KOPT-K1 (cell line): ENCODE data around the gene ADM.

Experiments
- H3K27ac ChIP-seq: fragments of 200-600 bp; sonication (generic); 2 replicates; pipeline ENCODE4 v1.5.1; 2016; ENCODE audit warnings: antibody characterized with exemption, mild to moderate bottlenecking, low read depth, low read length; ENCODE audit not compliant: poor library complexity, severe bottlenecking
- H3K36me3 ChIP-seq: fragments of 200-600 bp; sonication (generic); 2 replicates; pipeline ENCODE4 v1.5.1; 2017; ENCODE audit warnings: antibody characterized with exemption, mild to moderate bottlenecking, low read length, moderate library complexity; ENCODE audit not compliant: insufficient read depth
- H3K9me3 ChIP-seq: fragments of 200-600 bp; sonication (generic); 2 replicates; pipeline ENCODE4 v1.5.1; 2017; ENCODE audit warnings: antibody characterized with exemption, low read length, mild to moderate bottlenecking; ENCODE audit not compliant: insufficient read depth, poor library complexity, severe bottlenecking

Gene ADM

GRCh38 chr11:10355257-10355661 is 50.4 kb downstream of the ADM start:
- Histone ChIP-seq H3K9me3 (no peaks in the 10 kb centered on the region), H3K36me3 (no peaks in the 10 kb centered on the region), H3K27ac (no peak overlapping the region)

DNA sequence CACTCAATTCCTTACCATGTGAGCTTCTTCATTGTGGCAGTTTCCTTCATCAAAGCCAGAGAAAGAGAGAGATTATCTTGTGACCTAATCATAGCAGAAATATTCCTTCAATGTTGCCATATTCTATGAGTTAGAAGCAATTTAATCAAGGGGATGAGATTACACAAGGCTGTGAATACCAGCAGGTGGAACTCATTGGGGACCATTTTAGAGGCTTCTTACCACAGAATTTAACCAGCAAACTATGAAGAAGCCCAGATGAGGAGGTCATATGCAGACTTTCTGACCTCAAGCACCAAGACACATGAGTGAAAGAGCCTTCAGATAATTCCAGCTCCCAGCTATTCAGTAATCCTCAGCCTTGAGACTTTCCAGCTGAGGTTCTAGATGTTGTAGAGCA is 51.3 kb downstream of the ADM start:
- Histone ChIP-seq H3K36me3 (no peaks in the 10 kb centered on the region), H3K9me3 (no peaks in the 10 kb centered on the region), H3K27ac (no peak overlapping the region)
